Middle frontal gyrus (tissue), 1 donor: Measurements from ENCODE around the gene RAB40B.
"Not testable (repeated sequence)": the region's sequence is repeated elsewhere in the genome, so short reads cannot be mapped to it uniquely, and the experiment has no call there.

Experiments used
- DNase-seq: peaks from one replicate; pipeline ENCODE4 v3.0.0-alpha.2; 2015; ENCODE audit warnings: low spot score; ENCODE audit errors: extremely low spot score

Gene RAB40B

DNA sequence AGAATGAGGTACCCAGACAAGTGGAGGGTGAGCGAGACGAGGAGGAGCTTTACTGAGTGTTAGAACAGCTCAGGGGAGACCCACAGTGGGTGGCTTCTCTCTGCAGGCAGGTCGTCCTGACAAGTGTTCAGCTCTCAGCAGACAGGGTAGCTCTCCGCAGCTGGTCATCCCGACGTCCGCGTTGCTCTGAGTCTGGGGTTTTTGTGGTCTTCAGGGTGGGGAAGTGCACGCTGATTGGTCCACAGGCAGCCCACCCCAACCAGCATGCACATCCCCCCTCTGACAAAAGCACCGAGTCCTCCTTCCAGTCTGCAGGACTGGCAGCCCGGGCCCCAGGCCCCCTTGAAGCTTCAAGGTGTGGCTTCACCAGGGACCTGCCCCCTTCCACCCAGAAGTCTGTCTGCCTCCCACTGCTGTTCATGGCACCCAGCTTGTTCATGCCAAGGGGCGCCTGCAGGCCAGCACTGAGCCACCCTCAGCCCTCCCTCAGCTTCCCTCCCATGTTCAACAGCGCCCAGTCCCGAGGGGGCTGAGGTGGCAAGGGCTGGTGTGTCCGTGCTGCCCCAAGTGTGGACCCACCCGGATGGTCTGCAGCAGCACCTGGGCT lies 30.4 kb downstream of the RAB40B start:
- no peak for DNase-seq

DNA sequence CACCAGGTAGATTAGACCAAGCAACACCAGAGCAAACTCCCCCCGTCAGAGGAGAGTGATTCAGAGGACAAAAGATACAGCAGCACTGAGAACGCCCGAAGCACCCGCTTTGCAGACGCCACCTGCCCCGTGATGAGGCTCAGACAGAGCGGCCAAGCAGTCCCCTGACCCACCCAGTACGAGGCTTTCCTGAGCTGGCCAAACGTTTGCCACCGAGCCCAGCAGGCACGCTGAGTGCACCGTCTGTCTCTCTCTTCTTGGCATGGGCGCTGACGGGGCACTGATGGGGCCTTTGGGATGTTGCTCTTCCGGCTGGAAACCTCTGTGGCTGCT lies 30.9 kb downstream of the RAB40B start:
- DNase-seq, result no peak

DNA sequence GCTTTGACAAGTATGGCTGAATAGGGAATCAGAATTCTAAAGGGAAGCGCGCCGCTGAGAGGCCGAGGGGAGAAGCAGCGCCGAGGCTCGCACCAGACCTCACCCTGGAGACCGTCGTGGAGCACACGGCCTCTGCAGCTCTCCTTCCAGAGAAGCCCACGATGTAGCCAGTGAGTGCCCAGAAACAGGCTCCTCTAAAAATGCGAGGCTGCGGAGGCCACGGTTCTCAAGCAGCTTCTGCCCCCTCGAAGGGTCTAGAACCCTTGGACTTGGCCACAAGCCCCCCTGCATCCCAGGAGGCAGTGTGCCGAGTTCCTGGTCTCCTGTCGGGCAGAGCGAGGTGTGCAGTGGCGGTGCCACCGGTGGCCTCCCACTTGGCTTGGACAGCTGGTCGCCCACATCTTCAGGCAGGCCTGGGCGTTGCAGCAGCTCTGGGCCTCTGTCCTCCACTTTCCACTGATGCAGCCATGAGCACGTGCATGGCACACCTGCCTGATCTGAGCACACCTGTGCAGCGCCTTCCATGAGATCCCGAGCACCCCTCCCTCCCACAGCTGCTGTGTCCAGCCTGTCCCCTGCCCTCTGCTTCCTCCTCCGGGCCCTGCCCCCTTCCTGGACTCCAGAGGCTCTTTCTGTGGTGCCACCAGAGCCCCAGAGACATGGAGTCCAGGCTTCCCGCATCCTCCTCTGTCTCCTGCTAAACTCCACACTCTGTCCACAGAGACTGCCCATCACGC lies 31.4 kb downstream of the RAB40B start:
- no peak for DNase-seq

DNA sequence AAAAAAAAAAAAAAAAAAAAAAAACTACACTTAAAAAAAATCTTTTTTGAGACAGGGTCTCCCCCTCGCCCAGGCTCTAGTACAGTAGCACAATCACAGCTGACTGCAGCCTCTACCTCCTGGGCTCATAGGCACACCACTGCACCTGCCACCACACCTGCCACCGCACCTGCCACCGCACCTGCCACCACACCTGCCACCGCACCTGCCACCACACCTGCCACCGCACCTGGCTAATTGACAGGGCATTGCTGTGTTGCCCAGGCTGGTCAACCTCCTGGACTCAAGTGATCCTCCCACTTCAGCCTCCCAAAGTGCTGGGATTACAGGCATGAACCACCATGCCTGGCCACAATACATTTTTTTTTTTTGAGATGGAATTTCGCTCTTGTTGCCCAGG lies 32.6 kb downstream of the RAB40B start:
- DNase-seq, result no peak

DNA sequence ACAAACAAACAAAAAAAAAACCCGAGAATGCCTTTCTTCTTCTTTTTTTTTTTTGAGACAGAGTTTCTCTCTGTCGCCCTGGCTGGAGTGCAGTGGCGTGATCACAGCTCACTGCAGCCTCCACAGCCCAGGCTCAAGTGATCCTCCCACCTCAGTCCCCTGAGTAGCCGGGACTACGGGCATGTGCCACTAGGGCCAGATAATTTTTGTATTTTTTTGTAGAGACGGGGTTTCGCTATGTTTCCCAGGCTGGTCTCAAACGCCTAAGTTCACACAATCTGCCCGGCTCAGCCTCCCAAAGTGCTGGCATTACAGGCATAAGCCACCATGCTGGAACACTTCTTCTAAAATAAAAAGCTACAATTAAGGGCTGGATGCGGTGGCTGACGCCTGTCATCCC lies 33.3 kb downstream of the RAB40B start:
- DNase-seq, result no peak

DNA sequence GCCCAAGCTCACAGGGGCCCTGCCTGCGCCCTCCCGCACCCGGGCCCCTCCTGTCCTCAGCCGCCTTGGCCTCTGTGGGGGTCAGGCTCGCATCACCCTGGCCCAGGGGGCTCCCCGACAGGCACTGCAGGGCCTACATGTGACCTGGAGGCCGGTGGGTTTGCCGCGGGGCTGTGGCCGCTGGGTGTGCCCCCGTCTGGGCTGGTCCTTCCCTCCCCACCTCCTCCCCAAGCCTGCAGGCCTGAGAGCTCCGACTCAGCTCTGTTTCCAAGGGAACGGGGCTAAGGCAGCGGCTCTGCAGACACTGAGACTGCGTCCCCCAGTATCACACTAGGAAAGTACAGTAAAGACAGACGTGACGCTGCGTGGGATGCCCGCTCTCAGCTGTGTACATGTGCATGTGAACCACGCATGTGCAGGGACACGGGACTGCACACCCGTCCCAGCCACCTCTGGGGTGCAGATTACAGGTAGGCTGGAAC lies 33.8 kb downstream of the RAB40B start:
- no peak for DNase-seq

DNA sequence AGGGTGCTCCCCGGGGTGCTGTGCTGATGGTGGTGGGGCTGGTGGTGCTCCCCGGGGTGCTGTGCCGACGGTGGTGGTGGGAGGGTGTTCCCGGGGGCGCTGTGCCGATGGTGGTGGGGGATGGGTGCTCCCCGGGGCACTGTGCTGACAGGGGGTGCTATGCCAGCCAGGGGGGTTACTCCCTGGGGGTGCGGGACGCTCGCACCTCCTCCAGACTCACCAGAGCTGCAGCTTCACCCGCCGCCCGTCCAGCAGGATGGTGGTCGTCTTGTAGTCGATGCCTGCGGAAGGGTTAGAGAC lies 34.3 kb downstream of the RAB40B start:
- DNase-seq, result no peak

DNA sequence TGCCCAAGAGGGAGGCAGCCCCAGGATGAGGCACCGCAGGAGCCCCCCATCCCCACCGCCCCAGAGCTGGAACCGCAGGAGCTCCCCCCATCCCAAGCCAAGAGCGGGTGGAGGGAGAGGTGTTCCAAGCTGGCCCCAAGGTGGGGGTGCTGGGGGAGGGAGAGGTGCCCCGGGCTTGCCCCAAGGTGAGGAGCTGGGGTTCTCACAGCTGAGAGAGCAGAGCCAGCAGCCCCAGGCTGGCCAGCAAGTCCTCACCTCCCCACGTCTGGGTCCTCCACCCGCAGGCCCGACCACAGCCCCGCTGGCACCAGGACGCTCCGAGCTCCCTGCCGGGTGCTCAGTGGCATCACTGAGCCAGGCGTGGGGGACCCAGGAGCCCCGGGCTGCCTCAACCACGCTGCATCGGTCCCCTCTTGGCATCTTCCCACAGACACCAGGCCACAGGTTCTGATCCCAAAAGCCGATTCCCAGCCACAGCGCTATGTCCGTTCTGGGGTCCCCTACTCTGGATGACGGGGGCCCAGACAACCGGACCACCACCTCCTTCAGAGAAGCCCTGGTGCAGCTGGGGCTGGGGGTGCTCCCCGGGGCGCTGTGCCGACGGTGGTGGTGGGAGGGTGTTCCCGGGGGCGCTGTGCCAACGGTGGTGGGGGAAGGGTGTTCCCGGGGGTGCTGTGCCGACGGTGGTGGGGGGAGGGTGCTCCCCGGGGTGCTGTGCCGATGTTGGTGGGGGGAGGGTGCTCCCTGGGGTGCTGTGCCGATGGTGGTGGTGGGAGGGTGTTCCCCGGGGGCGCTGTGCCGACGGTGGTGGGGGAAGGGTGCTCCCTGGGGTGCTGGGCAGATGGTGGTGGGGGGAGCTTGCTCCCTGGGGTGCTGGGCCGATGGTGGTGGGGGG lies 34.9 kb downstream of the RAB40B start:
- DNase-seq, result no peak

DNA sequence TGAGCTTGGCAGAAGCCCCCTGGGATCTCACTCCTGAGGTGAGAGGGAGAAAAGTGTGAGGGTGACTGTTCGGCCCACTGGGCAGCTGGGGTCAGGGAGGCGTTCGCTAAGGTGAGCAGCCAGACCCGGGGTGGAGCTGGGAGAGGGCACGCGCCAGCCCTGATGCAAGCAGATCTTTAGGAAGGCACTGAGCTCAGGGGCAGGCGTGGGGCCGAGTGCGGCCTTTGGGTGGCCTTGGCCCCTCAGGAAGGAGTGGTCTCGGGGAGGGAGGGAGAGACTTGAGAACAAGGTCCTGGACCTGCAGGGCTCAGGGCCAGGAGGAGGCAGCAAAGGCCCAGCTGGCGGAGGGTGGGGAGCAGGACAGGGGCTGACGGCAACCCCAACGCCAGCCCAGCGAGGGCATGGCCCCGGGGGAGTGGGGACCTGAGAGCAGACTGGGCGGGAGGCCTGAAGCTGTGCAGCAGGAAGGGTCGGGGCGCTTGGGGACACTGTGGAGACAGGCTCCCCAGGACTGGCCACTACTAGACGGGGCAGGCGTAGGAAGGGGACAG lies 35.7 kb downstream of the RAB40B start:
- no peak for DNase-seq

DNA sequence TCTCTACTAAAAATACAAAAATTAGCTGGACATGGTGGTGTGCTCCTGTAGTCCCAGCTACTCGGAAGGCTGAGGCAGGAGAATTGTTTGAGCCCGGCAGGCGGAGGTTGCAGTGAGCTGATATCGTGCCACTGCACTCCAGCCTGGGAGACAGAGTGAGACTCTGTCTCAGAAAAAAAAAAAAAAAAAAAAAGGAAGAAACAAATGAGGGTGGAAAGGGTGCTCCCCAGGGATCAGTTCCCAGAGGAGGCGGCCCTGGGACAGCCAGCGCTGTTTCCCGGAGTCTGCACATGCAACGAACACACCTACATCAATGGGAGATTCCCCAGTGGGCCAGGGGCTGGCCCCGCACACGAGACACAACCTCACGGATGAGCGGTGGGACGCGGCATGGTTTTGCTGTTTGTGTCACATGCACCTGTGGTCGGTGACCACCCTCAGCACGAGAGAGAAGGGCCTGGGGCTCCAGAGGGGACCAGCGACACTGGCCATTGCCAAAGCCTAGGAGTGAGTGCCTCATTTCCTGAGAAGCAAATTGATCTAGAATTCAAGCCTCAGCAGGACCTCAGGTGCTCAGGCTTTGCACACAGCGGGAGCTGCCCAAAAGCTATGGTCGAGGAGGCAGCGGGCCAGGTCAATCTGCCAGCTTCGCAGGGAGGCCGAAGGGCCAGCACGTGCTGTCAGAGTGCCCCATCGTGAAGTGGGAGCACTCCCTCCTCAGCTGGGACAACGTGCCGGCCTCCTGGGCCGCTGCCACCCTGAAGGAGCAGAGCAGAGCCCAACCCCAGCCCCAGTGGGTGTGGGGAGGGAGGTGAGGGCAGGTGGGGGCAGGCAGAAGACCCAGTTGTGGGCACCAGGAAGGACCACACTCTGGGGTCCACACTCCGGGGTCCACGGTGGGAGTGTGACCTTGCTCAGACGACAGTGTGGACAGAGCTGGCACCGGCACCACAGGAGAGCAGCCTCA lies 36.5 kb downstream of the RAB40B start:
- no peak for DNase-seq

DNA sequence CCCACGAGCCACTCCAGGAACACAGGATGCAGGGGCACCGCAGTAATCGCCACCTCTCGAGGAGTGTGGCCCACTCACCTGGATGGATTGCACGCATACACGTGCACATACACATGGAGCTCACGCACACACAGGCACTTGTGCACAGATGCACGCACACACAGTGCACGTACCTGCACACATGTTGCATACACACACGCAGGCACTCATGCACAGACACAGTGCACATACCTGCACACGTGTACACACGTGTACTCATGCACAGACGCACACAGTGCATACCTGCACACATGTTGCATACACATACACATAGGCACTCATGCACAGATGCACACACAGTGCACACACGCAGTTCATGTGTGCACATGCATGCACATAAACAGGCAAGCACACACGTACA lies 38.6 kb downstream of the RAB40B start:
- DNase-seq, result no peak

DNA sequence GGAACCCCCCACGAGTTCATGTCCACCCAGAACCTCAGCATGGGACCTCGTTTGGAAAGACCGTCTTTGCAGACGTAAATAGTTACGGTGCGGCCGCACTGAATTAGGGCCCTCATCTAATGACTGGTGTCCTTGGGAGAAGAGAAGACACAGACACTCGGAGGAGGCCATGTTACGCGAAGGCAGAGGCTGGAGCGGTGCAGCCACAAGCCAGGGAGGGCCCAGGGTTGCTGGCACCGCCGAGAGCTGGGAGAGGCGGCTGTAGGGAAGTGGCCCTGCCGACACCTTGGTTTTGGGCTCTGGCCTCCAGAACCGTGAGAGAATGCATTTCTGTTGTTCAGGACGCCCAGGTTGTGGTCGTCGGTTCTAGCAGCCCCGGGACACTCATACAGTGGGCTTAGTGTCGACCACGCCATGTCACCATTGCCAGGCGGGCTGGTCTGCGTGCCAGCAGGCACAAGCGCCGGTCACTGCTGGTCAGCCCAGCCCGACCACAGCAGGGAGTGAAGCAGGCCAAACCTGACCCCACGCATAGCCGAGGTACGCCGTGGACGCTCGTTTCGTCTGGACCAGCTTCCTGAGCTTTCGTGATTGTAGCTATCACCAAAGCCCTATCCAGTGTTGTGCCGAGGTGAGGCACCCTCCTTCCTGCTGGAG lies 39.6 kb downstream of the RAB40B start:
- DNase-seq, result no peak

DNA sequence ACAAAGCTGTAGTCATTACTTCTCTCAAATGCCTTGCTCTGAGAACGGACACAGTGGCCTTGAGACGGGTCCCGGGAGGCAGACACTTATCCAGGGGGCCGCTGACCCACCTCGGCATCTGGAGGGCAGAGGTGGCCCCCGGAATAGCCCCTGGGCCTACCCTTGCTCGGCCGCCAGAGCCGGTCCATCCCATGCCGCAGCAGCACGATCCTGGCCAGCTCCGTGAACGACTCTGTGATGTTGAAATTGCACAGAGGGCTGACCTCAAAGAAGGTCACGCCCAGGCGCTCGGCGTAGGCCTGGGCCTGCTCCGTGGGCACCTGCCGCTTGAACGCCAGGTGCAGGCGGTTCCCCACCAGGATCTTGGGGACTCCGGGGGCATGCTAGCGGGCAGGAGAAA lies 40.2 kb downstream of the RAB40B start:
- no peak for DNase-seq

DNA sequence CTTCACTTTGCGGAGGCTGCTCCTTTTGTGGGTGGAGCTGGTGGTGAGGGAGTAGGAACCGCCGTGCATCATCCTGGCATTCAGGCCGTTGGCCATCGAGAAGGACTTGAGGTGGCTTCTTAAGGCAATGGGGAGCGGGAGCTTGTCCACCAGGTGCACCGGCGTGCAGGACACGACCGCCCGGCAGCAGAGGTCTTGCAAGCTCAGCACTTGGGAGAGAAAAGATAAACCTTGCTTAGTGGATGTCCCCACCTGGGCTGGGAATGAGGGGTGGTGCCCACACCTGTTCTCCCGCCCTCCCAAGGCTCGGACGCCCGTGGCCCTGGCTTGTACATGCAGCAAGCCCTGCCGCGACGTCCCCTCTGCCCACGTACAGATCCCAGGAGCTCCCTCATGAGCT lies 40.6 kb downstream of the RAB40B start:
- no peak for DNase-seq

DNA sequence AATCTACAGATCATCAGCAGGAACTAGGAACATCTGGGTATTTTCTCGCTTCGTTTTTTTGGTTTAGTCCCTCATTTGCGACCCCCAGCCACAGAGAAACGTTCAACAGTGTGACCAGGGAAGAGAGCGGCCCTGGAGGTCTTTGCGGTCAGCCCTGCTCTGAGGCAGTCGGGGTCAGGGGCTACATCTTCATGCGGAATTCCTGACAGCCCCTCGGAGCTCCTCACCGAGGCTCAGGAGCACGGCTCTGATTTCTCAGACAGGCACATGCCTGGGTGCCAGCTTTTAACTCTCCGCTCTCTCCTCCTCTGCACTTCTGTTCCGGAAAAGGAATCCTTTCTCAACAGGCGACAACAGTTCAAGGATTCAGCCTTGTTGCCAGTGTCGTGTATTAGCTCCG lies 42.2 kb downstream of the RAB40B start:
- no peak for DNase-seq

DNA sequence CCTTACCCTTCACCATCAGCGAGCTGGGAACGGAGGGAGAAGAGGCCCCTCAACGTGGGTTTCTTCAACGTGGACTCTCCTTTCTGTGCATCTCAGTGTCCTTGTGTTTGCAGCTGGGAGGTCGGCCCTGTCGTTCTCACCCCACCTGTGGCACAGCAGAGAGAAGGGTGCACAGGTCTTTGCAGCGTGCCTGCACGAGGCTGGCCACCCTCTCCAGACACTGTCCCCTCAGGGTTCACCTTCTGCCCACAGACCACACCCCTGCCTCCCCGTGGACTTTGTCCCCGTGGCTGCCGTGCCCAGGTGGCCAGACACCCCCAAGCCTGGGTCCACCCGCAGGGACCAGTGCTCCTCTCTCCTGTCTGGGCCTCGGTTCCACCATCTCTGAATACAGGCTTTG lies 43.0 kb downstream of the RAB40B start:
- DNase-seq, result no peak

DNA sequence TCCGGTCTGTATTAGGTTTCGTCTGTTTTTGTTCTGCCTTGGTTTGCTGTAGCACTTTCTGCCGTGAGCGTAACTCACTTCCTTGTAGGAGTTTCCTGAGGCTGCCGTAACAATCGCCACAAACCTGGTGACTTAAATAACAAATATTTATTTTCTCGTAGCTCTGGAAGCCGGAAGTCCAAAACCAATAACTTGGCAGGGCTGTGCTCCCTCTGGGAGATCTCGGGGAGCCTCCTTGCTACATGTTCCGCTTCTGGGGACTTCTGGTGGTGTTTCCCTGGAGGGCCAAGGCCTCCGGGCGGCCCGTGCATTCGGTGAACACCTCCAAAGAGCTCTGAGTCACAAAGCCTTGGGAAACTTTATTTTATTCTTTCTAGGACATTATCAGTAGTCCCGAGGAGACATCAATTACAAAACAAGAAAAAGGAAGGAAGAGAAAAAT lies 43.4 kb downstream of the RAB40B start:
- DNase-seq, result no peak

DNA sequence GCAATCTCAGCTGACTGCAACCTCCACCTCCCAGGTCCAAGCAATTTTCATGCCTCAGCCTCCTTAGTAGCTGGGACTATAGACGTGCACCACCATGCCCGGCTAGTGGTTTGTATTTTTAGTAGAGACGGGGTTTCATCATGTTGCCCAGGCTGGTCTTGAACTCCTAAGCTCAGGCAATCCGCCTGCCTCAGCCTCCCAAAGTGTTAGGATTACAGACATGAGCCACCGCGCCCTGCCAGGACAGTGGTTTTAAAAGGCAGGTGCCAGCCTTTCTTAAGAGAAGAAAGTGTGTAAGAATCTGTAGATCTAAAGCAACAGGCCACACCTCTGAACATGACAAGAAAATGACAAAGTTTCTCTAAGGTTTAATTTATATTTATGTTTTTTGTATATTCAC lies 43.9 kb downstream of the RAB40B start:
- not testable (repeated sequence) for DNase-seq

DNA sequence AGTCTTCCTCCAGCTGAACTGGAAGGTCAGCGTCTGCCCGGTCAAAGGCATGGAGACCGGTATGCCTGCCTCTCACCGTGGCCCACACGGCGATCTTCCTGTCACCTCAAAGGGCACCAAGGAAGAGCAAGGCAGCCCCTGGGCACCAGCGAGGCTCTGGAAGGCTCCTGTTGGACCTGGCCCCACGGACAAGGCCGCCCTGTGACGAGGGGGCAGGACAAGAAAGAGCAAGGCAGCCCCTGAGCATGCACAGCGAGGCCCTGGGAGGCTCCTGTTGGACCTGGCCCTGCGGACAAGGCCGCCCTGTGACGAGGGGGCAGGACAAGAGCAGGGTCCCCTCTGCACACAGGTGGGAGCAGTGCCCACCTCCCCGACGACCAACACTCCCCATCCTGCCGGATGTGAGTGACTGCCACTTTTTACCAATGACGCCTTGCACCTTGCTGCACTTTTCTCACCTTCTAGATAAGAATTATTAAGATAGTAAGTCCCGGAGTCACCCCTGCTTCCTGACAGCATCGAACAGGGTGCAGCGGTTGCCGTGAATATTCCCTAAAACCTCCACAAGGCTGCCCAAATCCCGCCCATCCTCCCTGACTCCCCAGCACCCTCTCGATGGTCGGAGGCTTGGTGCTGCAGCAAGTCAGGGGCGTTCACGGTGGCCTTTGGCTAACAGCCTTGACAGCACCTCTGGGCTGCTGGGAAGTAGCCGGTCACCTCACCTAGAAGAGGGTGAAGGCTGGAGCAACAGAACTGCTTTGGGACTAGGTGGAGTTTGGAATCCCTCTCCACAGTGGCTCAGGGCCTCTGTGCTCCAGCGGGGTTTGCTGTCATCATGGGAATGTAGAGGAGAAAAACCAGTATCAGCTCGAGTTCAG lies 44.6 kb downstream of the RAB40B start:
- no peak for DNase-seq

DNA sequence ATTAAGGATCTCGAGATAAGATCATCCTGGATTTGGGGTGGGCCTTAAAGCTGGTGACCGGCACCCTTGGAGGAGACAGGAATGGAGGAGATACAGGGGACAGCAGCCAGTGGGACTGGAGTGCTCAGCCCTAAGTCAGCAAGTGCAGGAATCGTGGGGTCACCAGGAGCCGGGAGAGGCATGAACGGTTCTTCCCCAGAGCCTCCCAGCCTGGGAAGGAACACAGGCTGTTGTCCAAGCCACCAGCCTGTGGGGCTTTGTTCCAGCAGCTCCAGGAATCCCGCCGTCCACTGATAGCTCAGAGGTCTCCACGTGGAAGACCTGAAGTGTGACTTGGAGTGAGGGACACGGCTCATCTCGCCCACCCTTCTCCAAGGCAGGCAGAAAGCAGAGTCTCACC lies 47.8 kb downstream of the RAB40B start:
- DNase-seq, result no peak
